ENCODE data around the gene PNCK.

- TF ChIP-seq CTCF (IDR thresholded peaks at IDR 0.05; ENCODE audit: low read length) = no peak
- TF ChIP-seq EZH2phosphoT487 (IDR thresholded peaks at IDR 0.05; ENCODE audit: low read length) = no peak
Measured at GRCh38 chrX:153633607-153634180, 39.9 kb downstream of the PNCK start.
